ENCODE data around the gene WRNIP1.

WRNIP1 gene

DNA sequence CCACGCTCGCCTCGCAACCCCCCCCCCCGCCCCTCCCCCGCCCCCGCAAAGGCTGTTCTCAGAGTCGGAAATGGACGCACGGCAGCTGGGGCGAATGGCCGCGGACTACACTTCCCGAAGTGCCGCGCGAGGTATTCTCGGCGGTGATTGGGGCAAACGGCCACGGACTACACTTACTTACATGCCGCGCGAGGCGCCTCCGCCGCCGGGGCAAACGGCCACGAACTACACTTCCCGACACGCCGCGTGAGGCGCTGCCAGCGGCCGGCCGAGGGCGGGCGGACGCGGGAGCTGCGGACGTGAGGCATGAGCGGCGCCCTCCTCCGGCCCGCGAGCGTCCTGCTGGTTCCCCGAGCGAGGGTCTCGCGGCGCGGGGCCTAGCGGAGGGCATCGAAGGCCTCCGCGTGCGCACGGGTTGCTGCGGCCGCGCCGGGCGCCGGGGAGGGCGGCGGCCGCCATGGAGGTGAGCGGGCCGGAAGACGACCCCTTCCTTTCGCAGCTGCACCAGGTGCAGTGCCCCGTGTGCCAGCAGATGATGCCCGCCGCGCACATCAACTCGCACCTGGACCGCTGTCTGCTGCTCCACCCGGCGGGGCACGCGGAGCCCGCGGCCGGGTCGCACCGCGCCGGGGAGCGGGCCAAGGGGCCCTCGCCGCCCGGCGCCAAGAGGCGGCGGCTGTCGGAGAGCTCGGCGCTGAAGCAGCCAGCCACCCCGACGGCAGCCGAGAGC, at the start of gene WRNIP1:
Gene WRNIP1, plus strand, starts transcription at position 228 of the 730 bp plus-strand sequence. Its CDS starts 230 bp downstream, at position 458.
- DNase-seq (ENCODE audit: low spot score): peak; percentile 99

DNA sequence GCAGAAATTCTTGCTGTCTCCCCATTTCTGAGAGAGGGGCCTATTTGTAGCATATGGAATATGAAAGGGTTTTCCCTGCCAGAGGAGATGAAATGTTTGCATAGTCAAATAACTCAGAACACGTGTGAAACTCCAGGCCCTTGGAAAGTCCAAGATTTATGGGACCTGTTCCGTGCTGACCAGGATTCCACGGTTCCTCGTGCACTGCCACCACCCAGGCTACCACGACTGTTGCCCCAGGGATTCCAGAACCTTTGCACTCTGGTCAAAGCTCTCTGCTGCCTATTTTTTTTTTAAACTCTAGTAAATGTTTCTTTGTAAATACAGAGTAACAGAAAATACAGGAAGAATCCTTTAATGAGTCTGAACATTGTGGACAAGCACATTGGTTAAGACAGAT, 49.5 kb upstream of the WRNIP1 start:
- no peak for DNase-seq (ENCODE audit: low spot score)

GRCh38 chr6:2716936-2717700, 48.1 kb upstream of the WRNIP1 start:
- no peak for DNase-seq (ENCODE audit: low spot score)

- DNase-seq (ENCODE audit: low spot score): no peak
Observed at GRCh38 chr6:2718334-2719092, 46.7 kb upstream of the WRNIP1 start.

GRCh38 chr6:2719093-2719455, 46.1 kb upstream of the WRNIP1 start:
- no peak for DNase-seq (ENCODE audit: low spot score)

DNA sequence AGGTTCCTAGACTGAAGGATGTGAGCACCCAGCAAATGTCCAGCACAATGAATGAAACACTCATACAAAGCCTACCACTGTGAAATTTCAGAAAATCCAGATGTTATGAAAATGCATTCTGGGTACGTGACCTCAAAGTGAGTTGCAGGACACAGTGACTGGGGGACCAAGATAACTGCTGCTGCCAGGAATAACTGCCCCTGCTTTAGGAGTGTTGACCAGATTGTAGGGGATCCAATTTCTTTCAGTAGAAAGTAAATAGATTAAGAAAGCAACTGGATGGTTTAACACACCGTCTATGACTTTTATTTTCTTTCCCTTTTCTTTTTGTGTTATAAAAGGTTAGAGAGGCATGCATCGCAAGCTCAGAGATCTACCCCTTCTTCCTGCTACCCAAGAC, 44.0 kb upstream of the WRNIP1 start:
- no peak for DNase-seq (ENCODE audit: low spot score)

DNA sequence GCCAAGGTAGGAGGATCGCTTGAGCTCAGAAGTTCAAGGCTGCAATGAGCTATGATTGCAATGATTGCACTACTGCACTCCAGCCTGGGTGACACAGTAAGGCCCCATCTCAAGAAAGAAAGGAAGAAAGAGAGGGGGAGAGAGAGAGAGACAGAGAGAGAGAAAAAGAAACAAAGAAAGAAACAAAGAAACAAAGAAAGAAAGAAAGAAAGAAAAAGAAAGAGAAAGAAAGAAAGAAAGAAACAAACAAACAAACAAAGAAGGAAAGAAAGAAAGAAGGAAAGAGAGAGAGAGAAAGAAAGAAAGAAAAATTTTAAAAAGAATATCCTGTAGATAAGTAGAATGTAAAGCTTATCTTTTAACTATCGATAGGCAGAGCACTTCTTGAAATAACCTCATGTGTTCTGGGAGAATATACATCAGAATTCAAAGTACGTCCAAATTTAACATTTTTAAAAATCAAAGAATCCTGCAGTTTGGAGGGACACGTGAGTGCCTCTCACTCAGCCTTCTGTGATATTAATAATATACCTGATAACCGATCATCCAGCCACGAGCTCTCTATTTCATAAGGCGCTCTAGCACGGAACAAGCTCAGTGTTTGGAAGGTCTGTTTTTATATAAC, 39.7 kb upstream of the WRNIP1 start:
- no peak for DNase-seq (ENCODE audit: low spot score)

DNA sequence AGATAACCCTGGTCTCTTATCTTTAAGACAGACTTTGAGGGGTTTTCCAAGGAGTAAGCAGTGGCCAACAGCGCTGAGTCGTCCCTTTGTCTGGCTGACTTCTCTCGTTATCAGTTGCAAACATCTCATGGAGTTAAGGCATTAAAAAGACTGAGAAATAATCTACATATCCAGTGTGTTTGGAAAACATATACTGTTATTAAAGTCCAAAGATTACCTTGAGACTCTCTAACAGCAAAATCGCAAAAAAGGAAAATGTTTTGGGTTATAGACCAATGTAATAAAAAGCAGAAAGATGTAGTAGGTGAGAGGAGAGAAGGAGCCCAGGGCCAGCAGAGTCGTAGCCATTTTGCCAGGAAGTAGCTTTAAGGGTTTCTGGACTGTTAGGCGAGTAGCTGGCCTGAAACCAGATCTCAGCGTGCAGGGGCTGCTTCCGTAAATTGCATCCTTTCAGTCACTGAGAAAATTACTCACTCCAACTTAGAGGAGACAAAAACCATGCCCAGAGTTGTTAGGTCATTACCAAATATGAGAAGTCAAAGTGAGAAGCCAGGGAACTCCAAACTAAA, 39.1 kb upstream of the WRNIP1 start:
- DNase-seq (ENCODE audit: low spot score): no peak

GRCh38 chr6:2729921-2730320, 35.3 kb upstream of the WRNIP1 start:
- no peak for DNase-seq (ENCODE audit: low spot score)

DNA sequence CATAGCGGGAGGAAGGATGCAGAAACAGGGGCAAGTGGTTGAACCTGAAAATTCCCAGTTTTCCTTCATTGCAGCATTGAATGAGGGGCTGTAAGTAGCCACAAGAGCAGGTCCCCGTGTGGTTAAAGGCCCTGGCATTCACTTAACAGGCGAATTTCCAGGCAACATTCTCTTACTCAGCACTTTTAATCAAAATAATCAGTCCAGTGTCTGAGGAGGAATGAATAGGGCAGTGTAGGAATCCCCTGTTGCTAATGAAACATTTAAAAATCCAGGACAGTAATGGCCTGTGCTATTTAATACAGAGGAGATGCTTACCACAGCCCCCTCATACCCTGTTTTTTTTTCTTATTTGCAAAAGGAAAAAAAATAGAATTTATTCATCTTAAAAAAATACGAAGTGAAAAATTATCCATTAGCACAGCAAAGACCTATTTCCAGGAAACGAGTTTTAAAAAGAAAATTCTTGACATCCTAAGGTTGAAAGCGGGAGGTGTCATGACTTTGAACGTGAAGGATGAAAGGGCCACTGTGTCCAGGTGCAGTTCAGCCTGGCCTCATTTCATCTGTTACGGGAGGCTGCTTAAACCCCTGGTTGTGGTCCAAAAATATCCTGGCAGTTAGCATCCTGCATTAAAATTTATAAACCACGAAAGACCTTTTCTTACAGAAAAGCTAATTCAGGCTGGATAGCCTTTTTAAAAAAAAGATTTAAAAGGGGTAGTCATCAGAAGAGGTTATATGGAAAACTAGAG, 34.7 kb upstream of the WRNIP1 start:
- no peak for DNase-seq (ENCODE audit: low spot score)

GRCh38 chr6:2731281-2731909, 33.8 kb upstream of the WRNIP1 start:
- DNase-seq (ENCODE audit: low spot score): no peak

DNA sequence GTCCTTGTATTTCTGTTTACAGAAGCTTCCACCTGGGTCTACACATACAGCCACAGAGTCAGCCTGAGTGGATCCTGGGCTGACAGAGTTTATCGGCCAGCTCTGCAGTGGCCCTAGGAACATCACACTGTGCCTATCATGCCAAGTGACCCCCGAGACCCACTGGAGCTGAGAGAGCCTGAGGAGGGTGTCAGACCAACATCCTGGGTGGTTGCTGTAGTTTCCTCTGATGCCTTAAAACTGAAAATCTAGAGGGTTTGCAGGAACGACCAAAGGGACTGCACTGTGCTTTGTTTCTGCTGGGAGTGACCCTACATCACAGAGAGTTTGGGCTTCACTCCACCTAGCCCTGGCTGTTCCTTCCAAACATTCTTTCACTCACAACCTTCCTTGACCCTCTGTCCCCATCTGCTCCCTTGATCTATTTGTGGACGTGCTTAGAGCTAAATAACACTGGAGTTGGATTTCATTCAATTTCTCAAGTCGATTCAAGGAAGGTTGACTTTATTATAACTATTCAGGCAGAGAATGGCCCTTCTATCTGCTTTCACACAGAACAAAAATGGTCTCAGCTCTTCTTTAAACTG, 32.6 kb upstream of the WRNIP1 start:
- peak; percentile 22 for DNase-seq (ENCODE audit: low spot score)

DNA sequence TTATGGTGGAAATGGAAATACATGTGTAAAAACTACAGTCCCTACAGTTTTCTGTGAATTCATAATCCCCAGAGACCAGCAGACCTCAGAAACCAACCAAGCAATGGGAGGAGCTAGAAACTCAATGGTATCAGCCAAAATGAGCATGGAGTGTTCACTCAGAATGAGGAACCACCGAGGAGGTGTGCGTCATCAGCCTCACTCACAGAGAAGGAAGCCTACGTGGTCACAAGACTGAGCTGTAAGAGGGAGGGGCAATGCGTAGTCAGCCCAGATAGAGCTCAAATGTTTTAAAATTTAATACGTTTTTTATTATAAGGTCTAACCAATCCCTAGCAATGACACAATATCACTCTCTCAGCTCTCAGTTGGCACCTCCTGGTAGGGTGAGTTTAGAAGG, 31.9 kb upstream of the WRNIP1 start:
- no peak for DNase-seq (ENCODE audit: low spot score)

DNA sequence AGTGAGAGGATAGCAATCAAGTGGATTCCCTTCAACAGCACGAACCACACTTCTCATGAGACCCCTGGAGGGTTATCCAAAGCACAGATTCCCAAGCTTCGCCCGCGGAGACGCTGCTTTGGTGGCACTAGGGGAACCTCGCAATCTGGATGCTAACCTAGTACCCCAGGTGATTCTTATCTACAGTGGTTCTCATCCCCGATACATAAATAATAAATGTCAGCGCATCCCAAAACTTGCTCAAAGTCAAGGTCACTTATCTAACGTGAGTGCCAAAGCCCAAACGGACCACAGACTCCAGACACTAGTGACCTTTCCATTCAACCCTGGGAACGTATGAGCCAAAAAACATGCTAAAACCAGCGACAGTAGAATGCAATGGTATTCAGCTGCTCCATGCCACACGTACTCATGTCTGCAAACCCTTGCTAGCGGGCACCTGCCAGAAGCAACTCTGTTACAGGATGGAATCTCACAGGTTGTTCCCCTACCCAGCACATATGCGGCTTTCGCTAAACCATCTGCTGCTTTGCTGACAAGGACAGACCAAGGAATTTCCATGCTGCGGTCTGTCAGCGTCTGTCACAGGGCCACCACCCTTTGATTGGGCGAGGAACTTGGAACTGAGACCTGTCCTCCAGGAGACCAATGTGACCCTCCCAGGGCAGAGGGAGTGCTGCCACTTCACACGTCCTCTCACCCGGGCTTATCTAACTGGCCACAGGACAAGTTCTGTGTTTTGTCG, 31.3 kb upstream of the WRNIP1 start:
- peak; percentile 57 for DNase-seq (ENCODE audit: low spot score)

- no peak for DNase-seq (ENCODE audit: low spot score)
Observed at GRCh38 chr6:2734488-2735166, 30.6 kb upstream of the WRNIP1 start.

- no peak for DNase-seq (ENCODE audit: low spot score)
Observed at GRCh38 chr6:2737885-2738284, 27.3 kb upstream of the WRNIP1 start.

GRCh38 chr6:2738373-2738979, 26.7 kb upstream of the WRNIP1 start:
- peak; percentile 88 for DNase-seq (ENCODE audit: low spot score)

- no peak for DNase-seq (ENCODE audit: low spot score)
Observed at GRCh38 chr6:2739335-2739734, 25.9 kb upstream of the WRNIP1 start.

DNA sequence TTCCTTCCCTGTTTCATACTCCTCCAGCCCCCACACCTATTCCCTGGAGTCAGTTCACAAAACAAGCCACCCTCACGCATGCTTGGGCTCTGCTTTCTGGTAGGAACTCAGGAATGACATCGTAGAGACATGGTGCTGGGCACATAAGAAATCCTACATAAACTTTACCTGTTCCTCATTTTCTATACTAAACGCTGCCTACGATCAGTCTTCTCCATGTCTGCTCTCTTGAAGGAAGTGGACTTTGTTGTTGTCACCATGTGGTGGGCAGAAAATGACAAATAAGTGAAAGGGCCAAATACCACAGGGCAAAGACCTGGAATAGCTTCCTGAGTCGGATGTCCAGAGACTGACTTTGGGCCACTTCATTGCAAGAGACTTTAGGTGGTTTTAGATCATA, 24.6 kb upstream of the WRNIP1 start:
- DNase-seq (ENCODE audit: low spot score): no peak

Measured in cerebellar cortex (tissue), 1 donor.